Esophagus squamous epithelium (tissue), 5 donors: ENCODE results near the gene ERGIC2. TPM values are rescaled to one million over a fixed set of nuclear protein-coding genes. Genes with fewer than 3 reads are reported as not detected.

Source experiments
- DNase-seq: peaks from one replicate; lab custom pipeline; 2025; lab: John Stamatoyannopoulos, UW
- H3K27ac ChIP-seq, 4 donors: fragments of 200-600 bp; sonication (generic); one replicate each; pipeline ENCODE4 v1.5.1; 2016 to 2019; ENCODE audit warnings: mild to moderate bottlenecking in 1 of 4
- H3K27me3 ChIP-seq, 4 donors: fragments of 200-600 bp; sonication (generic); 1 replicate in 3 of 4; 2 replicates in 1 of 4; pipeline versions ENCODE4 v1.5.1 to v1.6.0; 2017 to 2021; ENCODE audit warnings: antibody characterized with exemption in 1 of 4
- H3K36me3 ChIP-seq, 3 donors: fragments of 200-600 bp; sonication (generic); one replicate each; pipeline ENCODE4 v1.5.1; 2016 to 2019
- H3K4me1 ChIP-seq, 3 donors: fragments of 200-600 bp; sonication (generic); one replicate each; pipeline ENCODE4 v1.5.1; 2017 to 2019
- H3K4me3 ChIP-seq, 4 donors: fragments of 200-600 bp; sonication (generic); 1 replicate in 3 of 4; 2 replicates in 1 of 4; pipeline ENCODE4 v1.5.1; 2016 to 2019; ENCODE audit warnings: mild to moderate bottlenecking in 2 of 4, moderate library complexity in 1 of 4
- H3K9me3 ChIP-seq, 3 donors: fragments of 200-600 bp; sonication (generic); one replicate each; pipeline ENCODE4 v1.5.1; 2016 to 2019
- CTCF ChIP-seq, 6 experiments: fragments of 450-650 bp in 4 of 6; fragments of 200-600 bp in 2 of 6; sonication (generic) in 2 of 6; IDR thresholded peaks; one replicate each; pipeline ENCODE4 v1.5.1; 2016 to 2019; ENCODE audit warnings: antibody characterized with exemption in 6 of 6, mild to moderate bottlenecking in 4 of 6, moderate library complexity in 4 of 6
- POLR2A ChIP-seq, 4 donors: fragments of 450-650 bp; IDR thresholded peaks; one replicate each; pipeline ENCODE4 v1.6.1; 2017; ENCODE audit warnings: antibody characterized with exemption in 4 of 4, mild to moderate bottlenecking in 4 of 4, moderate library complexity in 3 of 4
- WGBS, 2 donors: methylation state at CpG; one replicate each; pipeline ENCODE4 v1.1.5; 2018; 5-methylcytosine and 5-hydroxymethylcytosine counted together
- intact Hi-C: fragments of 100-400 bp; cut with DNase I; formaldehyde crosslinking; loops from one replicate; pipeline ENCODE4 v1.15.0; 2022
- total RNA-seq, 4 donors: library from RNA; depleted of rRNA; stranded (reverse); fragments of >200 nt; gene quantifications; one replicate each; pipeline ENCODE4 v1.1.0, GENCODE V29; 2016
- donor health status: DM: yes; HTN: yes; CAD: no.

Gene ERGIC2
- total RNA-seq, 4 donors from 2014 or later, result 48.0 to 99.0 (median 64.5) TPM

DNA sequence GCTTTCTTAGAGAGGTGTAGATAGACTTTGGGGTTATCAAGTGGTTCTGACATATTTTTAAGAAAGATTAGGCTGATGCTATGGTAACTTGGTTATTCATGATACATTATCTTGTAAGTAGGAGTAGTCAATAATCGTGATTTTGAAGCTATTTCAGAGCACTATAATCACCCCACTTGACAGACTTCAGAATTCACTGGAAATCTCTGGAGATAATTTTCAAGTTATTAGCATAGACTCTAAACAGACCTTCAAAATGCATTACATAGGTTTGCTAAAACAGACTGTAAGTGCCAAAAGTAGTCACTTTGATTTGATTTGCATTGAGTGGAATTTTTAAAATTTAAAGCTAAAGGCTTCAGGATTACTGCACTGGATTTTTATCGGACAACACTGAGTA, 74.3 kb downstream of the ERGIC2 start:
- WGBS, 2 donors, result 85% methylated on average over 2 of the region's 2 CpGs
- no peak overlapping the region for H3K4me3 ChIP-seq
- no peaks in the 10 kb centered on the region for H3K9me3 ChIP-seq
- intact Hi-C loops, result loop anchor here (5.0 kb wide), 1 partner anchor 224 kb away; no protein-coding TSS in a partner anchor
- no peak for TF ChIP-seq POLR2A (IDR thresholded peaks at IDR 0.05)
- no peak for TF ChIP-seq CTCF (IDR thresholded peaks at IDR 0.05)
- DNase-seq, result no peak
- H3K27me3 ChIP-seq, result no peaks in the 10 kb centered on the region
- H3K4me1 ChIP-seq, result no peaks in the 10 kb centered on the region
- H3K36me3 ChIP-seq, result peaks cover 0 to 7% (median 0%) of the 10 kb centered on the region in 3 donors
- H3K27ac ChIP-seq, result no peak overlapping the region

DNA sequence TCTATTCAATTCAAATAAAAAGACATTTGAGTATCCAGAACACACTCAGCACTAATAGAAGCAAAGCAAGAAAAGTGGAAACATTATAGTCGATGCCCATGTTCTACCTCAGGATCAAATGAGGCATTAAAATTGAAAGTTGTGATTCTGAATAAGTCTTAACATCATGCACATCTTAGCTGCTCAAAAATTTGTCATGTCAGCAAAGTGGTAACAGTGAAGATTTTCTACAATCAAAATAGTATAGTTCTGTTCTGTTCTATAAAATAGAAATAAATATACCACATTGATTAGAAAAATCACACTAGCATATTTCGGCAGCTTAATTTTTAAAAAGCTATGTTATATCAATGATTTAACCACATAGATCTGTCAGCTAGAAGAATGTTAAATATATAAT, 74.7 kb downstream of the ERGIC2 start:
- 47 to 91% methylated on average over 2 of the region's 2 CpGs for WGBS, 2 donors
- Histone ChIP-seq H3K36me3 (peaks cover 0 to 7% (median 0%) of the 10 kb centered on the region in 3 donors), H3K4me3 (no peak overlapping the region), H3K4me1 (no peaks in the 10 kb centered on the region), H3K9me3 (no peaks in the 10 kb centered on the region), H3K27me3 (no peaks in the 10 kb centered on the region), H3K27ac (no peak overlapping the region)
- no peak for DNase-seq
- intact Hi-C loops, result loop anchor here (5.0 kb wide), 1 partner anchor 224 kb away; no protein-coding TSS in a partner anchor
- TF ChIP-seq CTCF (IDR thresholded peaks at IDR 0.05) (no peak), POLR2A (IDR thresholded peaks at IDR 0.05) (no peak)

- Histone ChIP-seq H3K4me1 (no peaks in the 10 kb centered on the region), H3K27me3 (no peaks in the 10 kb centered on the region), H3K9me3 (no peaks in the 10 kb centered on the region), H3K4me3 (no peak overlapping the region), H3K36me3 (peaks cover 0 to 7% (median 0%) of the 10 kb centered on the region in 3 donors), H3K27ac (no peak overlapping the region)
- DNase-seq, result no peak
- intact Hi-C loops, result no loop called here
- no peak for TF ChIP-seq POLR2A (IDR thresholded peaks at IDR 0.05)
- no peak for TF ChIP-seq CTCF (IDR thresholded peaks at IDR 0.05)
These were observed 76.6 kb downstream of the ERGIC2 start for GRCh38 chr12:29304388-29304787.

GRCh38 chr12:29301114-29301513, 79.9 kb downstream of the ERGIC2 start:
- intact Hi-C loops, result no loop called here
- WGBS, 2 donors, result 64 to 85% methylated on average over 3 of the region's 3 CpGs
- H3K27me3 ChIP-seq, result no peaks in the 10 kb centered on the region
- no peak overlapping the region for H3K27ac ChIP-seq
- H3K9me3 ChIP-seq, result no peaks in the 10 kb centered on the region
- no peak overlapping the region for H3K4me3 ChIP-seq
- no peaks in the 10 kb centered on the region for H3K4me1 ChIP-seq
- TF ChIP-seq CTCF (IDR thresholded peaks at IDR 0.05), result no peak
- no peak for TF ChIP-seq POLR2A (IDR thresholded peaks at IDR 0.05)
- no peak for DNase-seq
- H3K36me3 ChIP-seq, result no peaks in the 10 kb centered on the region

GRCh38 chr12:29299633-29300032, 81.3 kb downstream of the ERGIC2 start:
- no peaks in the 10 kb centered on the region for H3K36me3 ChIP-seq
- H3K4me3 ChIP-seq, result no peak overlapping the region
- no peaks in the 10 kb centered on the region for H3K27me3 ChIP-seq
- H3K27ac ChIP-seq, result no peak overlapping the region
- H3K4me1 ChIP-seq, result no peaks in the 10 kb centered on the region
- intact Hi-C loops, result no loop called here
- TF ChIP-seq POLR2A (IDR thresholded peaks at IDR 0.05) (no peak), CTCF (IDR thresholded peaks at IDR 0.05) (no peak)
- no peak for DNase-seq
- 78 to 86% methylated on average over 2 of the region's 2 CpGs for WGBS, 2 donors
- H3K9me3 ChIP-seq, result no peaks in the 10 kb centered on the region
